ENCODE results near the gene PCDH18. TPM values are rescaled to one million over a fixed set of nuclear protein-coding genes. Genes with fewer than 3 reads are reported as not detected.

Gene PCDH18
- total RNA-seq, 4 donors from 2014 or later = 64.1 to 169 (median 108) TPM

DNA sequence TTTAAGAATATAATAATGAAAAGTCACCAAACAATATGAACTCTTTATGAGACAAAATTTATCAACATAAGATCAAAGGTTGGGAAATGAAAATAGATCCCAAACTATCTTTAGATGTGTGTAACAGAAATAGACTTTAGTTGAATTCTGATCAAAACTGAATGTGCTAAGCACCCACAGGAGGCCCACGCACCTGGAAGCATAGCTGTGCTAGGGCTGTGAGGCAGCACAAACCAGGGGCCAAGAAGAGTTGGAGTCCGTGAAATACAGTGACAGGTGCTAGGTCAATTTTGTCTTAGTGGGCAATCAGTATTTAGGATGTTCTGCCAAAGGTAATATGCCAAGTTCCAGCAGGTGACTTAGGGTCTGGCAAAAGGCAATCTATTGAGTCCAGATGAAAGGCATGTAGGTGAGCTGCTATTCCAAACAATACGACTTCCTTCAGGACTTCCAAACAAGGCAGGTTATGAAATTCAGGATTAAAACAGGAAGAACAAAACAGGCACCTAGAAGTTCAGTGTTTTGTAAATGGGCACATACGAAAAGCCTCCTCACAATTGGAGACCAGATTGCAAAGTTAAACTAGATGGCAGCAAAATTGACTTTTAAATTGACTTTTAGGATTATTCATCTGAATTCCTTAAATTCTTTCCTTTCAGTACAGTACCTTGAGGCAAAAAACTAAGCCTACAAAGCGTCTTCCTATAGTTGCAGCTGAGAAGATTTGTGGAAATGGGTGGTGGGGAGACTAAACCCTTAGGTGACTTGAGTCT is 4.7 kb upstream of the PCDH18 start:
- TF ChIP-seq, protein P1, sequence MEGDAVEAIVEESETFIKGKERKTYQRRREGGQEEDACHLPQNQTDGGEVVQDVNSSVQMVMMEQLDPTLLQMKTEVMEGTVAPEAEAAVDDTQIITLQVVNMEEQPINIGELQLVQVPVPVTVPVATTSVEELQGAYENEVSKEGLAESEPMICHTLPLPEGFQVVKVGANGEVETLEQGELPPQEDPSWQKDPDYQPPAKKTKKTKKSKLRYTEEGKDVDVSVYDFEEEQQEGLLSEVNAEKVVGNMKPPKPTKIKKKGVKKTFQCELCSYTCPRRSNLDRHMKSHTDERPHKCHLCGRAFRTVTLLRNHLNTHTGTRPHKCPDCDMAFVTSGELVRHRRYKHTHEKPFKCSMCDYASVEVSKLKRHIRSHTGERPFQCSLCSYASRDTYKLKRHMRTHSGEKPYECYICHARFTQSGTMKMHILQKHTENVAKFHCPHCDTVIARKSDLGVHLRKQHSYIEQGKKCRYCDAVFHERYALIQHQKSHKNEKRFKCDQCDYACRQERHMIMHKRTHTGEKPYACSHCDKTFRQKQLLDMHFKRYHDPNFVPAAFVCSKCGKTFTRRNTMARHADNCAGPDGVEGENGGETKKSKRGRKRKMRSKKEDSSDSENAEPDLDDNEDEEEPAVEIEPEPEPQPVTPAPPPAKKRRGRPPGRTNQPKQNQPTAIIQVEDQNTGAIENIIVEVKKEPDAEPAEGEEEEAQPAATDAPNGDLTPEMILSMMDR (IDR thresholded peaks at IDR 0.05; ENCODE audit: low read depth) = no peak

DNA sequence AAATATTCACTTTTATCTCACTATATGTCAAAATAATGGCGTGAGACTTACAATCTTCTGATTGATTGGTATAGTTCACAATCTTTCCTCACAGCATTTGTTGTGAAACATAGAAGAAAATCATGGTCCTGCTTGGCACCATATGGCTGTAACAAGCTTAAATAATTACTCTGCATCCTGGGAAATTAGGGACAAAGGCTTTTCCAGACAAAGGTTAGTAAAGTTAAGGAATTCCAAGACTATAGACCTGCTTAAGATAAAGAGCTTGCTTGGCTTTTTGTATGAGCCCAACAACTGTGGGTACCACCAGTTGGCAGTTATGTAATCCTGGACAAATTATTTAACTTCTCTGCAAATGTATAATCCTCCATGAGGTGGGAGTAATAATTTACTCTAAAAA is 3.4 kb upstream of the PCDH18 start:
- TF ChIP-seq, protein P1 (IDR thresholded peaks at IDR 0.05; ENCODE audit: low read depth) = no peak

DNA sequence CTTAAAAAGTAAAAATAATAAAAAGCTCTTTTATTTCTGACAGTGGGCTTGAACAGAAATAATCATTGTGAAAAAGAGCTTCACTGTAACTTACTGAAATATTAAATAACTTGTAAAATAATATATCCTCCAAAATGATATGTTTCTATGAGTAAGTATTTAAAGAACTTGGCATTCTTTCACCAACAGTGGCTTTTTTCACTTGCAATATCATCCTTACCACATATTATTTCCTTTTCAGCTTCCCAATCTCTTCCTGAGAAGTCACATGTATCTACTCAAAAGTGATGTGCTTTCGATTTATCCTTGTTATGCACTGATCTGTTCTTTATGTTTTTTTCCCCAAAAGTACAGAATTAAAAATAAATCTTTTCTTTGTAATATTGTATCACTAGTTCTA is 2.2 kb upstream of the PCDH18 start:
- TF ChIP-seq, protein P1 (IDR thresholded peaks at IDR 0.05; ENCODE audit: low read depth) = no peak

DNA sequence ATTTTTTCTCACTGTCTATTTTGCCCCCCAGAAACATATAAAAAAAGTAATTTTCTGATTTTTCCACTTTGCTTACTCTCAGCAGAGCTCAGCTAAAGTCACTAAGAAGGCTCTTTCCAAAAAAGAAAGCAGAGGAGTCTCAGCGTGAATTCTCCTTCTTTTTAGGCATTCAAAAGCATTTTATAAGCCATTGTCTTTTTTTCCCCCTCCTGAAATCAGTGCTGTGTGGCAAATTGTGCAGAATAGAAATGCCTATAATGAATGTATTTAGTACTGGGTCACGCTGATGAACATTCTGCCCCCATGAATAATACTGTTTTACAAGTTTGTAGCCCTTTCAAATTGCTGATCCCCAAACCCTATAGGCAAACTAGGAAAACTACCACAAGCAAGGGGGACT is 1.6 kb upstream of the PCDH18 start:
- TF ChIP-seq, protein P1 (IDR thresholded peaks at IDR 0.05; ENCODE audit: low read depth) = no peak

DNA sequence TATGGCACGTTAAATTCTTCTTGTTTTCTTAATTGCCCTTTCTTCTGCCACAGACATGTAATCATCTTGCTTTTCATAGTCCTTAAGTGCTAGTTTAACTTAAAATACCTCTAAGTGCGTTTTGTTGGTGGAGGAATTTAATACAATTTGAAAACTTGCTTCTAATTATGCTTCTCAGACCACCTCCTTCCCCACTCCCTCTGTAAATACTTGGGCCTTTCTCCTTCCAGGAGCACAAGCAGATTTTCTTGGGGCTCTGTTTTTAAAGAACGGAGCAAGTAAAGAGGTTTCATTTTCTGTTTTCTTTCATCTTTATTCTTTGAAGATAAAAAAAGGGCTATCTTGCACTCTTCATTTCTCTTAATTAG is 559 bp upstream of the PCDH18 start:
- TF ChIP-seq, protein P1 (IDR thresholded peaks at IDR 0.05; ENCODE audit: low read depth) = no peak

DNA sequence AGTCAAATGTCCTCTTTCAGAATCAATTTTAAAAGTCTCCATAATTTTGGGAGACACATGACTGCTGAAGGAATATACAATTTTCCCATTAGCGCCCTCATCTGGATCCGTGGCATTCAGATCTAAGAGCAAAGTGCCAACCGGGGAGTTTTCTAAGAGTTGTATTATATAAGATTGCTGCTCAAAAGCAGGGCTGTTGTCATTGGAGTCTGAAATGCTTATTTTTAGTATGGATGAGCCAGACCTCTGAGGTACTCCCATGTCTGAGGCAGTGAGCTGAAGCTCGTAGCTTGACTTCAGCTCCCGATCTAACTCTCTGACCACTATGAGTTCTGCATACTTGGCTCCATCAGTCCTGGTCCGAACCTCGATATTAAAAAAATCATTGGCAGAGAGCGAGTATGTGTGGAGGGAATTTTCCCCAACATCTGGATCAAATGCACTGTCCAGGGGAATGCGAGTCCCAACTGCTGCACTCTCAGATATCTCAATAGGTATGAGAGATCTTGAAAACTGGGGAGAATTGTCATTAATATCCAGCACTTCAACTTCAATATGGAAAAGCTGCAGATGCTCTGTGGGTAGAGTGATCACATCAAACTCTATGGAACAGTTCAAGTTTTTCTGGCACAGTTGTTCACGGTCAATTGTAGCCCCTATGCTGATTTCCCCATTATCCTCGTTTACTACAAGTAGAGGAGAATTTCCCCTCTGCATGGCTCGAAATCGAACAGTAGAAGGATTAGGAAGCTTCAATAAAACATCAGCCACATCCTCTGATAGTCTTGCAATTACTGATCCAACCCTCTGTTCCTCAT is 917 bp downstream of the PCDH18 start:
- TF ChIP-seq, protein P1 (IDR thresholded peaks at IDR 0.05; ENCODE audit: low read depth) = no peak

DNA sequence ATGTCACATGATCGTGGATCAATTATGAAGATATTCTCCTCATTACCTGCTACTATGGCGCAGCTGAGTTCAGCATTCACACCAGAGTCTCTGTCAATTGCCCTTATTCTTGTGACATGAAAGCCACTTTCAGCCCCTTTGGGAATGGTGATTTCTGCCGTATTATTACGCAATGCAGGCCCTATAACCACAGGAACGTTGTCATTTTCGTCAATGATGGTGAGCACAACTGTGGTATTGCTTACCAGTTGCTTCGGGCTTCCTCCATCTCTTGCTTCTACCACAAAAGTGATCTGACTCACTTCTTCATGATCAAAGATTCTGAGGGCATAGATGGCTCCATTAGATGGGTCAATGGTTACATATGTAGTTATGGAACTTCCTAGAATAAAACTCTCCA is 2.1 kb downstream of the PCDH18 start:
- TF ChIP-seq, protein P1 (IDR thresholded peaks at IDR 0.05; ENCODE audit: low read depth) = no peak
